ENCODE results near the gene TSSK2.

The TSSK2 gene

GRCh38 chr22:19086896-19087295, 44.2 kb upstream of the TSSK2 start:
- no peak for TF ChIP-seq CTCF (IDR thresholded peaks at IDR 0.05; ENCODE audit: control insufficient read depth, extremely low read depth, insufficient read depth)
- no peak for DNase-seq (ENCODE audit: low read depth)
- H3K4me3 ChIP-seq (ENCODE audit: low read depth, low read length), result no peak overlapping the region

GRCh38 chr22:19088866-19089595, 42.1 kb upstream of the TSSK2 start:
- TF ChIP-seq CTCF (IDR thresholded peaks at IDR 0.05; ENCODE audit: control insufficient read depth, extremely low read depth, insufficient read depth), result no peak
- no peak for DNase-seq (ENCODE audit: low read depth)
- H3K4me3 ChIP-seq (ENCODE audit: low read depth, low read length), result no peak overlapping the region

- no peak for DNase-seq (ENCODE audit: low read depth)
- H3K4me3 ChIP-seq (ENCODE audit: low read depth, low read length), result no peak overlapping the region
- no peak for TF ChIP-seq CTCF (IDR thresholded peaks at IDR 0.05; ENCODE audit: control insufficient read depth, extremely low read depth, insufficient read depth)
These were observed 40.9 kb upstream of the TSSK2 start for GRCh38 chr22:19090183-19090582.

DNA sequence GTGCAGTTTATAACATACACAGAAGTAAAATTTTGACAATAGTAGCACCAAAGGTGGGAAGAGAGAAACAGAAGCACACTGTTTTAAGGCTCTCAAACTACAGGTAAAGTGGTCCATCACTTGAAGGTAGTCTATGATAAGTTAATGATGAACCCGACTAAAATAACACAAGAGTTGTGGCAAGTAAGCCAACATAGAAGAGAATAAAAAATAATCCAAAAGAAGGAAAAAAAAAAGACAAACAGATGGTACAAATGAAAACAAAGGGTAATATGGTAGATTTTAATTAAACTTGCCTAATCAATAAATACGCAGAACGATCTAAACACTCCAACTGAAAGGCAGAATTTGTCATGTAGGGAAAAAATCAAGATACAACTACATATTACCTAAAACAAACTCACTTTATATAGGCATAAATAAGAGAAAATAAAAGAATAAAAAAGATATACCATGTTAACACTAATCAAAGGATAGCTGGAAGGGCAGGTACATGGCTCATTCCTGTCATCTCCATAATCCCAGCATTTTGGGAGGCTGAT, 40.5 kb upstream of the TSSK2 start:
- no peak for DNase-seq (ENCODE audit: low read depth)
- TF ChIP-seq CTCF (IDR thresholded peaks at IDR 0.05; ENCODE audit: control insufficient read depth, extremely low read depth, insufficient read depth), result no peak
- H3K4me3 ChIP-seq (ENCODE audit: low read depth, low read length), result no peak overlapping the region

DNA sequence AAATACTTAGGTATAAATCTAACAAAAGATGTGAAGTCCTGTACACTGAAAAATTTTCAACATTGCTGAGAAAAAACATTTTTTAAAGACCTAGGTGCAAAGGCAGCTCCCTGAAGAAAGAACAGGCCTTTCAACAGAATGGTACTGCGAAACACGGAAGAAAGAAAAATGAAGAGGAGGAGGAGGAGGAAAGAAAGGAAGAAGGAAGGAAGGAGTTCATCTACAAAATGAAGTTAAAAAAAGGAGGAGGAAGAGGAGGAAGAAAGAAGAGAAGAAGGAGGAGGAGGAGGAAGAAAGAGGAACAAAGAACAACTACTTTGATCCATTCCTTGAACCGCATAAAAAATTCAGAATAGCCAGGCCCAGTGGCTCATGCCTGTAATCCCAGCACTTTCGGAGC, 38.4 kb upstream of the TSSK2 start:
- TF ChIP-seq CTCF (IDR thresholded peaks at IDR 0.05; ENCODE audit: control insufficient read depth, extremely low read depth, insufficient read depth), result no peak
- no peak overlapping the region for H3K4me3 ChIP-seq (ENCODE audit: low read depth, low read length)
- no peak for DNase-seq (ENCODE audit: low read depth)

DNA sequence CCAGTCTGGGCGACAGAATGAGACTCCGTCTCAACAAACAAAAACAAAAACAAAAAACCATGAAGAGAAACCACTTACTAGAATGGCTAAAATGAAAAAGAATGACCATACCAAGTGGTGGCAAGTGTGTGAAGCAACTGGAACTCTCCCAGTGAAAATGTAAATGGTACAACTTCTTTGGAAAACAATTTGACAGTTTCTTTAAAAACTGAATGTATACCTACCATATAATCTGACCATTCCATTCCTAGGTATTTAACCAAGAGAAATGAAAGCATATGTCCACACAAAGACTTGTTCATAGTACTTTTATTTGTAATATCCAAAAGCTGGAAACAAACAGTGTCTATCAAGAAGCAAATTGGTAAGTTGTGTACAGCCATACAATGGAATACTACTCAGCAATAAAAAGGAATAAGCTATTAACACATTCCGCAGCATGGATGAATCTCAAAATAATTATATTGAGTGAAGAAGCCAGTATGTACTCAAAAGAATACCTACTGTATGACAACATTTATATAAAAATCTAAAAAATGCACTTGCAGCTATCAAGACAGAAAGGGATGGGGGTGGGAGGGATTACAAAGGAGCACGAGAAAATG, 36.6 kb upstream of the TSSK2 start:
- no peak for TF ChIP-seq CTCF (IDR thresholded peaks at IDR 0.05; ENCODE audit: control insufficient read depth, extremely low read depth, insufficient read depth)
- H3K4me3 ChIP-seq (ENCODE audit: low read depth, low read length), result no peak overlapping the region
- DNase-seq (ENCODE audit: low read depth), result no peak
